ENCODE measurements around the gene DDIT3. TPM values are rescaled to one million over a fixed set of nuclear protein-coding genes. Genes with fewer than 3 reads are reported as not detected.
"Not testable (repeated sequence)": the region's sequence is repeated elsewhere in the genome, so short reads cannot be mapped to it uniquely, and the experiment has no call there.

DDIT3 gene
- 19.2 TPM for total RNA-seq
- long read RNA-seq, transcript DDIT3-201 (4 exons, 906 nt): major isoform, 11 of 16 reads
- long read RNA-seq, partial matches to known transcripts: 2 of 16 reads
- long read RNA-seq, other reads (novel, unspliced or antisense): 2 of 16 reads

DNA sequence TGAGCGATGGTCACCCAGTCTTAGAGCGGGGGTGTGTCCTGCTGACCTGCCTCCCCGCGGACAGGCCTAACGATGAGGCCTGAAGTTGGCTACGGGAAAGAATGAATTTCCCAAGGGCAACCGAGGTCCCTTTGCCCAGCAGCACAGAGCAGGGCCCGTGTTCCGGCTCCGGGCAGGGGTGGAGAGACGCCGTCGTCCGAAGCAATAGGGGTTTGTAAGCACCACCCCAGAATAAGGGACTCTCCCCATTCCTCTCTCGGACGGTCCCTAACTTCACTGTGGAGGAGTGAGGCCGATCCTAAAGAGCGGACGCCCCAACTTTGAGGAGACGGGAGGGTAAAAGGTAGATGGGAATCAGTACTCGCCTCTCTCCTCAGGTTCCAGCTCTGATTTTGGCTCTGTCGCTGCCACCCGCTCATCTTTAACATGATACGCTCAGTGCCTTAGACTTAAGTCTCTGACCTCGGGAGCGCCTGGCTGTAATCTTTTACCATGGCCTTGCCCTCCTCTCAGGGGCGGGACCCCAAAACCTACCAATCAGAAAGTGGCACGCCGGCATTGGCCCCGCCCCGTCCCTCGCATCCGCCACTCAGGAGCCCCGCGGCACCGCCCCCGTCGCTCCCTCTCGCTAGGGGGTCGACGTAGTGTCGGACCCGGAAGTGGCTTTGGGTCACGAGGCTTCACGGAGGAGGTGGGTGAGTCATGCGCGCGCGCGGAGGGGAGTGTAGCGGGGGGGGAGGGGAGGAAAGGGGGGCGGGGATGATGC is at the start of gene DDIT3:
TSS of gene DDIT3 (minus strand) at position 462 of the 766 bp plus-strand sequence. CDS start 3,108 bp downstream, outside the sequence.
- DNase-seq (ENCODE audit: missing footprints) (peak; percentile 100), ATAC-seq (peak; percentile 88)
- intact Hi-C loops (cut with DNase I): loop anchor here (1.0 to 5.0 kb wide), 3 partner anchors 31 to 92 kb away; partner anchors contain the start of genes ARHGEF25 and MARS1

DNA sequence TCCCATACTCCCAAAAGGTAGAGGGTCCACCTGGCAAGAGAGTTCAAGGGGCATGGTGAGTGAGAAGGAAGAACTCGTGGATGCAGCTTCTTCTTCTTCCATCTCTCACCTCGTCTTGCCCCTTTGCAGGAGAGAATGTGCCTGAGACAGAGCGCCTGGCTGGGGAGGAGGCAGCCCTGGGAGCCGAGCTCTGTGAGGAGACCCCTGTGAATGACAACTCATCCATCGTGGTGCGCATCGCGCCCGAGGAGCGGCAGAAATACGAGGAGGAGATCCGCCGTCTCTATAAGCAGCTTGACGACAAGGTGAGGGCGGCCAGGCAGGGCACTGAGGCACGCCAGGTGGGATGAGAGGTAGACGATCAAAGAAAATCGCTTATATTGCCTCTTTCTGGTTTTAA is 49.5 kb upstream of the DDIT3 start:
- ATAC-seq (no peak), DNase-seq (ENCODE audit: missing footprints) (no peak)
- intact Hi-C loops (cut with DNase I): no loop called here

DNA sequence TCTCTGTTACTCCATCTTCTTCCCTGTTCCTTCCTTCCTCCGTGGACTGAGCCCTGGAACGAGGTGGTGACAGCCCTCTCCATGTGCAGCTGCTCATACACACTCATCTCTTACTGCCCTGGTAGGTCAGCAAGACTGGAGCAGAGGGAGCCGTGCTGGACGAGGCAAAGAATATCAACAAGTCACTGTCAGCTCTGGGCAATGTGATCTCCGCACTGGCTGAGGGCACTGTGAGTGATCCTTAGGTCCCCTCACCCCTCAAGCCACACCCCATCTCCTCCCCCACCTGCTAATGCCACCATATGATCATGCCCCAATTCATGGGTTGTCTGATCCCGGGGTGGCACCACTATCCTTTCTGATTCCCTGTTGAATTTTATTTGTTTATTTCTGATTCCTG is 48.5 kb upstream of the DDIT3 start:
- intact Hi-C loops (cut with DNase I): no loop called here
- ATAC-seq (no peak), DNase-seq (ENCODE audit: missing footprints) (no peak)

DNA sequence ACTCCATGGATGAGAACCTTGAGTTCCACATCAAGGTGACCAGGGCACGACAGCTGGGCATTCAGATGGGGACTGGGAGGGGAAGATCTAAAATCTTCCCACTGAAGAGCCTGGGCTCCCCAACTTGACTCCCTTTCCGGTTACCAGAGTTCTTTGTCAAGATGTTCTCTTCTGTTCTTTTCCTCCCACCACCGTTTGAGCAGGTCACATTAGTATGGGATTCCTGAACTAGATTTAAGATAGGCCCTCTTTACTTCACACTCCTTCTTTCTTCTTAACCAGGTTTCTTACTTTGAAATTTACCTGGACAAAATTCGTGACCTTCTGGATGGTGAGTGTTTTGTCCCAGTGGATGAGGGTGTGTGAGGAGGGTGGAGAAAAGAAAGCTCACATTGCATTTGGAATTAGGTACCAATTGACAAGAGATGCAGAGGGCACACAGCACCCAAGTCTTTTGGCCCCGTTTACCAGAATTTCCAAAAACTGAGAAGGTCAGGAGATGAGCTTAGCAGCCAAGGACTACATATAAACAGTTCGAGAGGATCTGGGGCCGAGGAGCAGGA is 43.9 kb upstream of the DDIT3 start:
- intact Hi-C loops (cut with DNase I): no loop called here
- no peak for DNase-seq (ENCODE audit: missing footprints)
- no peak for ATAC-seq

DNA sequence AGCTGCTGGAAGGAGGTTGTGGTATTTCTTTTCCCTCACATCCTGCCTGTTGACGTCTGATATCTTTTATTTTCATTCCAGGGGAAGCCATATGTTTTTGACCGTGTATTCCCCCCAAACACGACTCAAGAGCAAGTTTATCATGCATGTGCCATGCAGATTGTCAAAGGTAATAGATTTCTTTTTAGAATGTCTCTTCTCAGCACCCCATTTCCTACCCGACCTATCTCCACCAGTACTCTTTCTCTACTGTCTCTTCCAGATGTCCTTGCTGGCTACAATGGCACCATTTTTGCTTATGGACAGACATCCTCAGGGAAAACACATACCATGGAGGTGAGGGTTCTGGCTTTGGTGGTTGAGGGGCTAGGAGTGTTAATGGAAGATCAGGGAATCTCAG is 43.0 kb upstream of the DDIT3 start:
- ATAC-seq (no peak), DNase-seq (ENCODE audit: missing footprints) (no peak)
- intact Hi-C loops (cut with DNase I): no loop called here

DNA sequence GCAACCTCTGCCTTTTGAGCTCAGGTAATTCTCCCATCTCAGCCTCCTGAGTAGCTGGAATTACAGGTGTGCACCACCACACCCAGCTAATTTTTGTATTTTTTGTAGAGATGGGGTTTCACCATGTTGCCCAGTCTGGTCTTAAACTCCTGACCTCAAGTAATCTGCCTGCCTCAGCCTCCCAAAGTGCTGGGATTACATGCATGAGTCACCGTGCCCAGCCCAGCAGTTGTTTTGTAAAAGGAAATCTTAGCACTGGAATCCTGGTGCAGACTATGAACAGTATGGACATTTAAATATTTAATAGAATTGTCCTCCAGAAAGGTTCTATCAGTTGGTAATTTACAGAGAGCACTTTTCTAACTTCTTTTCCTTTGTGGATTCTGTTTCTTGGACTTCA is 40.8 kb upstream of the DDIT3 start:
- intact Hi-C loops (cut with DNase I); ATAC-seq; DNase-seq (ENCODE audit: missing footprints): not testable (repeated sequence)

DNA sequence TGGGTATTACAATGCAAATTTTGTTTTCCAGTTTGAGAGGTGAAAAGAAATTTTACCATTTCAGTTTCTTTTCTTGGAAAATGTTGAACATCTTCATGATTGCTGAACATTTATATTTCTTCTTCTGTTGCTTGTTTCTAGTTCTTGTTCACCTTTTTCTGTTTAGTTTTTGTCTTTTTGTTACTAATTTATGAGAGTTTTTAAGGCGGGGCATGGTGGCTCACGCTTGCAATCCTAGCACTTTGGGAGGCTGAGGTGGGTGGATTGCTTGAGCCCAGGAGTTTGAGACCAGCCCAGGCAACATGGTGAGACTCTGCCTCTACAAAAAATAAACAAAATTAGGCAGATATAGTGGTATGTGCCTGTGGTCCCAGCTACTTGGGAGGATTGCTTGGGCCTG is 40.2 kb upstream of the DDIT3 start:
- no peak for ATAC-seq
- intact Hi-C loops (cut with DNase I): no loop called here
- no peak for DNase-seq (ENCODE audit: missing footprints)

DNA sequence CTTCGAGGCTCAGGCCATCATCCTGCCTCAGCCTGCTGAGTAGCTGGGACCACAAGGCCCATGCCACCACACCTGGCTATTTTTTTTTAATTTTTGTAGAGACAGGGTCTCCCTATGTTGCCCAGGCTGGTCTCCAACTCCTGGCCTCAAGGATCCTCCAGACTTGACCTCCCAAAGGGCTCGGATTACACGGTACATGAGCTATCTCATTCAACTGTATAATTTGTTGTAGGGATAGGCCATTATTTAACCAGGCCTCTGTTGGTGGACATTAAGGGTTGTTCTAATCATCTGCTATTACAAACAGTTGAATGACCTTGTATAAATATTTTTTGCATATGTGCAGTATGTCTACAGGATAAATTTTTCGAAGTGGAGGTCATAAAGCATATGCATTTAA is 38.5 kb upstream of the DDIT3 start:
- ATAC-seq: no peak

GRCh38 chr12:57554897-57555296 is 34.6 kb upstream of the DDIT3 start:
- ATAC-seq (no peak), DNase-seq (ENCODE audit: missing footprints) (no peak)
- intact Hi-C loops (cut with DNase I): no loop called here

More for the DNA sequence above, 38.5 kb upstream of the DDIT3 start:
- intact Hi-C loops (cut with DNase I): no loop called here
- DNase-seq (ENCODE audit: missing footprints): no peak

GRCh38 chr12:57554453-57554852 is 34.1 kb upstream of the DDIT3 start:
- DNase-seq (ENCODE audit: missing footprints) (no peak), ATAC-seq (no peak)
- intact Hi-C loops (cut with DNase I): no loop called here

GRCh38 chr12:57553343-57554202 is 33.3 kb upstream of the DDIT3 start:
- DNase-seq (ENCODE audit: missing footprints) (no peak), ATAC-seq (no peak)
- intact Hi-C loops (cut with DNase I): no loop called here

- intact Hi-C loops (cut with DNase I): no loop called here
- ATAC-seq: no peak
- DNase-seq (ENCODE audit: missing footprints): no peak
Observed at GRCh38 chr12:57552835-57553313, 32.6 kb upstream of the DDIT3 start.

DNA sequence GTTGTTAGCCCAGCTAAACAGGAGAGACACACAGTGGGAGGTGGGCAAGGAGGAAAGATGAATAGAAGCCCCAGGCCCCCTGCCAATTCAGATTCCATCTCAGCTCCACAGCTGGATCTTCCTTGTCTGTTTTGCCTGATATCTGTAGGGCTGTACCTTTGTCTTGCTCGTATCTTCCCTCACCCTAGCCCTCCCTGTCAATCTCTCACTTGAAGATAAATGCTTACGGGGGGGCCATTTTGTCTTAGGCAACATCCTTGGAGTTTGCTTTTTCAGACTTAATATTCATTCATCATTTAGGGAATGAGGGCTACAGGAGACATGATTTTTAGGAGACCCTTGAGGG is 32.0 kb upstream of the DDIT3 start:
- intact Hi-C loops (cut with DNase I): no loop called here
- ATAC-seq: no peak
- no peak for DNase-seq (ENCODE audit: missing footprints)

GRCh38 chr12:57551637-57552305 is 31.5 kb upstream of the DDIT3 start:
- ATAC-seq (no peak), DNase-seq (ENCODE audit: missing footprints) (no peak)
- intact Hi-C loops (cut with DNase I): no loop called here

GRCh38 chr12:57550641-57551549 is 30.6 kb upstream of the DDIT3 start:
- DNase-seq (ENCODE audit: missing footprints) (no peak), ATAC-seq (no peak)
- intact Hi-C loops (cut with DNase I): no loop called here

DNA sequence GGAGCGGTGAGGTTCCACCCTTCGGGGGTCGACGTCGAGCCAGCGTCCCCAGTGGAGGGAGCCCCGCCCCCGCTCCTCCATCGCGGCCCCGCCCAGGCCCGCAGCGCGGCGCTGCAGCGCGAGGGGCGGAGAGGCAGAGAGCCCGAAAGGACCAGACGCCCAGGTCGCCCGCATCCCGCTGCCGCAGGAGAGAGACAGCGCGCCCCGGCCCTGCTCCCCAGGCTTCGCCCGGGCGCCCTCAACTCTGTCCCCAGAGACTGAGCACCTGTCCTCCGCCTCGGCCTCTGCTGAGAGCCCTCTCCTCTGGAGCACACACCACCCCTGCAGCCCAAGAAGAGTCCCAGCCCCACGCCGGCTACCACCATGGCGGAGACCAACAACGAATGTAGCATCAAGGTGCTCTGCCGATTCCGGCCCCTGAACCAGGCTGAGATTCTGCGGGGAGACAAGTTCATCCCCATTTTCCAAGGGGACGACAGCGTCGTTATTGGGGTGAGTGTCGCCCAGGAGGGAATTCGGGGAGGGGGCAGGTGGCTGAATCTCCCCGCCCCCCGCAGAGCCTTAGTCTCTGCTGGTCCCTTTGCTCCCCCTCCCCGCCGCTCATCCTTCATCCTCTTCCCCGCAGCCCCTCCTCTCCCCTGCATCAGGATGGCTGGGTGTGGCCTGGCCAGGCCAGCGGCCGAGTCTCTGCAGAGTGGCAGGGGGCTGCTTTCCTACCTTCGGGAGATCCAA is 29.8 kb upstream of the DDIT3 start, which contains the start of gene KIF5A:
TSS of gene KIF5A (plus strand) at position 136 of the 732 bp plus-strand sequence. CDS start at position 364, 228 bp downstream.
- ATAC-seq (no peak), DNase-seq (ENCODE audit: missing footprints) (peak; percentile 74)
- intact Hi-C loops (cut with DNase I): loop anchor here (5.0 kb wide), 1 partner anchor 63 kb away; the partner anchor contains the start of gene MARS1
